AG08395 (cell line): Measurements from ENCODE around the gene CCDC9.
"Not testable (repeated sequence)": the region's sequence is repeated elsewhere in the genome, so short reads cannot be mapped to it uniquely, and the experiment has no call there.

Source experiments
- DNase-seq: peaks from one replicate; pipeline ENCODE4 v3.0.0; 2012; ENCODE audit warnings: mixed read lengths, low spot score

Gene CCDC9

GRCh38 chr19:47232422-47233211, 23.7 kb upstream of the CCDC9 start:
- peak; percentile 72 for DNase-seq

- no peak for DNase-seq
Observed at GRCh38 chr19:47236072-47236675, 20.2 kb upstream of the CCDC9 start.

DNA sequence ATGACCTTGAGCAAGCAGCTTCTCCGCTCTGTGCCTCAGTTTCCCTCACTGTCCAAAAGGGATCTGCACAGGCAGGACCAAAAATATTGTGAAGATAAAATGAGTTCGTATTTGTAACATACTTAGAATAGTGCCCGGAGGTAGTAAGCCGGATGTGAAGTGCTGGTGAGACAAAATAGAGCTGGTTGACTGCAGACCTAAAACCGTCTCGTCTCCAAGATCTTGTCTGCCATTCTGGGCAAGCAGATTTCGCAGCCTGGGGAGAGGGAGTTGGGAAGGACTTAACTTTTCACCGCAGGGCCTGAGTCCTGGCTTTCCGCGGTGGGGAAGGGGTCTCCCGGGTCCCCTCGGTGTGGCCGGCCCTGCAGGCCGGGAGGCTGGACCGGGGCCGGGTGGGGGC, 17.2 kb upstream of the CCDC9 start:
- no peak for DNase-seq

GRCh38 chr19:47239610-47240296, 16.6 kb upstream of the CCDC9 start:
- peak; percentile 52 for DNase-seq

- no peak for DNase-seq
Observed at GRCh38 chr19:47240556-47240955, 15.8 kb upstream of the CCDC9 start.

DNA sequence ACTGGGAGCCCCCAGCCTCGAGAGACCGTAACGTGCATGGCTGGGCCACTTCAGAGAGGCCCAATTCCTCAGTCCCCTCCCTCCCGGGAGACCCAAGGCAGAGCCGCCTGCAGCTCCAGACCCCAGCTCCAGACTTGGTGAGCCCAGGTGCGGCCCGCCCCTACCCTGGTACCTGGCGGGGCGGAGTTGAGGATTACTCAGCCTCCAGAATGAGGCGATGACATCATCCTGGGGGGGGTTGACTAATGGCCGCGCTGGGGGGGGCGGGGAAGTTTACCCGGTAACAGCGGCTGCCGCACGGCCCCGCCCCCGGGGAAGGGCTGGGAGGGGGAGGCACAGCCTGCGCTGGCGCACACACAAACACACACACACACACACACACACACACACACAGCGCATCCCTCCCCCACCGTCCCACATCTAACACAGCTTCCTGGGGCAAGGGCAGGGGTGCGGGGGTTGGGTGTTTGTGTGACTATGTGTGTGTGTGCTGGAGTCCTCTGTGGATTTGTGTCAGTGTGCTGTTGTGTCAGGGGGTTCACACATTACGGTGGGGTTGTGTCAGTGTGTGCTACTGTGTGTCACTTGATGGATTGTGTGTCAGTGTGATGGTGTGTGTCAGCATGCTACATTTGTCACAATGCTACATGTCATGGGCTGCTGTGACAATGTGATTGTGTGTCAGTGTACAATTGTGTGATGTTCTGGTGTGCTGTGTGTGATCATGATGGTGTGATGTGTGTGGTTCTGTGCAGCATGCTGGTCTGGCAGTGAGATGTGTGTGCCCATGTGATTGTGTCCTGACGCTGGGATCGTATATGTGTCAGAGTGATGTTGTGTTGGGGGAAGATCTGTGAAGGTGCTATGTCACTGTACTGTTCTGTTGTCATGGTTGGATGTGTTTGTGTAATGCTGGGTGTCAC, 15.1 kb upstream of the CCDC9 start:
- DNase-seq = peak; percentile 79

GRCh38 chr19:47241919-47242577, 14.3 kb upstream of the CCDC9 start:
- DNase-seq = no peak

DNA sequence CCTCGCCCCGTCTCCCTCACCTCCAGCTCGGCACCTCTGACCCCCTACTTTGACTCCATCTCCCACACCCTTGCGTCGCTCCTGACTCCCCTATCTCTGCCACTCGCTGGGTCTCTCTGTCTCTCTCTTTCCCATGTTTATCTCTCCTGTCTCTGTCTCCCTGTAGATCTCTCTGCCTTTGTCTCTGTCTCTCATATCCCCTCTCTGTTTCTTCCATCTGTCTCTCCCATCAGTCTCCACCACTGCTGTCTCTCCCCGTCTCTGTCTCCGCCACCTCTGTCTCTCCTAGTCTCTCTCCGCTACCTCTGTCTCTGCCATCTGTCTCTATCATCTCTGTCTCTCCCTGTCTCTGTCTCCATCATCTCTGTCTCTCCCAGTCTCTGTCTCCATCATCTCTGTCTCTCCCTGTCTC, 13.0 kb upstream of the CCDC9 start:
- DNase-seq = no peak

DNA sequence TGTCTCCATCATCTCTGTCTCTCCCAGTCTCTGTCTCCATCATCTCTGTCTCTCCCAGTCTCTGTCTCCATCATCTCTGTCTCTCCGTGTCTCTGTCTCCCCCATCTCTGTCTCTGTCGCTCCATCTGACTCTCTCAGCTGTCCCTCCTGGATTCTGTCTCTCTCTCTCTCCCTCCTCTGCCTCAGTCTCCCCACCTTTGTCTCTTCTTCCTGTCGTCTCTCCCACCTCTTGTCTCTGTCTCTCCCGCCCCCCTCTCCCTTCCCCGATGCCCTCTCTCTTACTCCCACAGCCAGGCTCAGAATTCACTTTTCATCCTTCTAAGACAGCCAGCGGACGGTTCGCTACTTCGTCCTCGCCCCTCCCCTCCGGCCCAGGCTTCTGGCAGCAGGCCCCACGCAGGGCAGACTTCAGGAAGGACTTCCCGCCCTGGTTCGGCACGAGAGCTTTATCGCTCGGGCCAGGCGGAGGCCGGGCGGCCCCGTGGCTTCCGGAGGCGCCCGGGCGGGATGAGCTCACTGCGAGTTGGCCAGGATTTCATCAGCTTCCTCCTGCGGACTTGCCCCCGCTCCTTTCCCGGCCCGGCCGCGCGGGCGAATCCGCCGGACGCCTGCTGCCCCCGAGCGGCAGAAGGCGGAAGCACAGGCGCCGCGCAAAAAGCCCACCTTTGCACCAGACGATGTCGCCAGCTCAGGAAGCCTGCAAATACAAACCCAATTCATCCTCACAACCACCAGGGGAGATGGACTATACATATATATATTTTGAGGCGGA, 12.4 kb upstream of the CCDC9 start:
- DNase-seq = peak; percentile 93

DNA sequence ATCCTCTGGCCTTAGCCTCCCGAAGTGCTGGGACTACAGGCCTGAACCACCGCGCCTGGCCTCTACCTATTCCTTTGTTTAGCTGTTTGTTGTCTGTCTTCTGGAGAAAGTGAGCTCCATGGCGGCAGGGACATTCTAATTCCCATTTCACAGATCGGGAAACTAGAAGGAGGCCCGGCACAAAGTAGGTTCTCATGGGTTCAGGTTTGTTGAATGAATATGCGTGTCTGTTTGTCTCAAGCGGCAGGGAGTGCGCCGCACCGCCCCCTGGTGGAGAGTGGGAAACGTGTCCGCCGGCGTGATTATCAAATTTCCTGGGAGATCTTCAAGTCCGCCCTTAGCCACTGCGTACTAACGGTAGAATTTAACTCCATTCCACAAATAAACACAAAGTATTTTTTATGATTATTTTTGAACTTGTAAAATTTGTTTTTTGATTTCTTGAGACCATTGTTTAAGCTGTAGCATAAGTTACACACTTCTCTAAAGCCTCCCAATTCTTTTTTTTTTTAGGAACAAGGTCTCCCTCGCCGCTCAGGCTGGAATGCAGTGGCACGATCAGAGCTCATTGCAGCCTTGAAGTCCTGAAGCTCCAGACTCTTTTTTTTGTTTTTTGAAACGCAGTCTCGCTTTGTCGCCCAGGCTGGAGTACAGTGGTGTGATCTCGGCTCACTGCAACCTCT, 8.9 kb upstream of the CCDC9 start:
- peak; percentile 62 for DNase-seq

GRCh38 chr19:47253016-47253415, 3.3 kb upstream of the CCDC9 start:
- DNase-seq = not testable (repeated sequence)

- no peak for DNase-seq
Observed at GRCh38 chr19:47253467-47253881, 2.9 kb upstream of the CCDC9 start.

DNA sequence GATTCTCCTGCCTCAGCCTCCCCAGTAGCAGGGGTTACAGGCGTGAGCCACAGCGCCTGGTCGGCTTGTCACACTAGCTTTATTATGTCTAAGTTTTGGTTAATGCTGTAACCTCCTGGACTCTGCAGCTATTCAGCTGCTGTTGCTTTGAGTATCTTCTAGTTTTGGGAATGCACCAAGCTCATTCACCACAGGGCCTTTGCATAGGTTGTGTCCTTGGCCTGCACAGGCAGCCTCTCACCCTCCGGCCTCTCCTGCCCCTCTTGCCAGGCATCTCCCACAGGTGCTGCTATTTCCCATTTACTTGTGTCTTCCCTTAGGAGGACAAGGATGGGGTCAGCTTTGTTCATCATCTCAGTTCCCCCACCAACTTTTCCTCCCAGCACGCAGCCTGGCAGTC, 2.4 kb upstream of the CCDC9 start:
- no peak for DNase-seq

DNA sequence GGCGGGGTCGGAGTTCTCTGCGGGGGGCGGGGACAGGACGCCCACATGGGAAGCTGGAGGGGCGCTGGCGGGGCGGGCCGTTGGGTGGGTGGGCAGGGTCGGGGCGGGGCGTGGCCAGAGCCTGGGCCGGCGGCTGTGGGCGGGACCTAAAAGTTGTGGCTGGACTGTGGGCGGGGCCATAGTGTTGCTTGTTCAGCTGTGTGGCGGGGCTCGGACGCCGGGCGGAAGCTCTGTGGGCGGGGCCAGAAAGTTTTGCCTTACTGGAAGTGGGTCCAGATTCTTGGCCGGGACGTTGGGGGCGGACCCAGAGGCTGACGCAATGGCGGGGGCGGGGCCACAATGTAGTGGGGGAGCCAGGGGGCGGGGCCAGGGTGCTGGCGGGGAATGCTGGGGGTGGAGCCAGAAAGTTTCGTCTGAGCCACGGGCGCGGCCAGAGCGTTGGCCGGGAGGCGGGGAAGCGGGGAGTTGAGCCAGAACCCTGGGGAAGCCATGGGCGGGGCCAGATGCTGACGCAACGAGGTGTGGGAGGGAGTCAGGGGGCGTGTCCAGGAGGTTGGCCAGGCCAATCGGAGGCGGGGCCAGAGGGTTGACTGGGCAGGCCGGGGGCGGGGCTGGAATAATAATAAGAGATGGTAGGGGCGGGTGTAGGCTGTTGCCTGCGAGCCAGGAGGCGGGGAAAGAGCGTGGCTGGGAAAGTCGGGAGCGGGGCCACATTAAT, 527 bp downstream of the CCDC9 start:
- peak; percentile 99 for DNase-seq

DNA sequence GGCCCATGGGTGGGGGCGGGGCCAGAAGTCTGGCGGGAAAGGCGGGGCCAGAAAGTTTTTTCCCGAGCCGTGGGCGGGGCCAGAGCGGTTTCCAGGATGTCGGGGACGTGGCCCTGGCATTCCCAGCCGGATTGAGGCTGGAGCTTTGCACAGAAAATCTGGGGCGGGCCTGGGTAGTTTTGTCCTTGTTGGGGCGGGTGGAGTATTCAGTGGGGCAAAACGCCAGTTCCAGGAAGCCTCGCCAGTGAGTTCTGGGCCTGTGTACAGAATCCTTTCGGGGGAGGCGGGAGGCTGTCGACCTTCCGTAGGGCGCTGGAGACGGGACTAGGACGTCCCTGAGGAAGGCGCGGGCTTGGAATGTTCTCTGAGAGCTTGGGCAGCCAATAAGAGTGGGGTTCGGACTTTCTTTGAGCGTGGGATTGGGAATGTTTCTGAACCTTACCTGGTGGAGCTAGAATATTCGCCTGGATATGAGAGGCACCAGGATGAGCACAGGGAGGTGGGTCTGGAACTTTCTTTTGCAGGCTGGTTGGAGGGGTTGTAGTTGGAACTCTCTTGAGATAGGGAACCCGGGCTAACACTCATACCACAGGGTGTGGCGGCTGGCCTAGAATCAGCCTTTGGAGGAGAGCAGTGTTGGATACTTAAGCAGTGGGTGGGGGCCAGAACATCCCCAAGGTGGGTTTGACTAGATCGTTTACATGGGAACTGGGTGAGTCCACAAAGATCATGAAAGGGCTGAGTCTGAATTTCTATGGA, 1.3 kb downstream of the CCDC9 start:
- DNase-seq = no peak

GRCh38 chr19:47258434-47258833, 2.1 kb downstream of the CCDC9 start:
- DNase-seq = no peak

DNA sequence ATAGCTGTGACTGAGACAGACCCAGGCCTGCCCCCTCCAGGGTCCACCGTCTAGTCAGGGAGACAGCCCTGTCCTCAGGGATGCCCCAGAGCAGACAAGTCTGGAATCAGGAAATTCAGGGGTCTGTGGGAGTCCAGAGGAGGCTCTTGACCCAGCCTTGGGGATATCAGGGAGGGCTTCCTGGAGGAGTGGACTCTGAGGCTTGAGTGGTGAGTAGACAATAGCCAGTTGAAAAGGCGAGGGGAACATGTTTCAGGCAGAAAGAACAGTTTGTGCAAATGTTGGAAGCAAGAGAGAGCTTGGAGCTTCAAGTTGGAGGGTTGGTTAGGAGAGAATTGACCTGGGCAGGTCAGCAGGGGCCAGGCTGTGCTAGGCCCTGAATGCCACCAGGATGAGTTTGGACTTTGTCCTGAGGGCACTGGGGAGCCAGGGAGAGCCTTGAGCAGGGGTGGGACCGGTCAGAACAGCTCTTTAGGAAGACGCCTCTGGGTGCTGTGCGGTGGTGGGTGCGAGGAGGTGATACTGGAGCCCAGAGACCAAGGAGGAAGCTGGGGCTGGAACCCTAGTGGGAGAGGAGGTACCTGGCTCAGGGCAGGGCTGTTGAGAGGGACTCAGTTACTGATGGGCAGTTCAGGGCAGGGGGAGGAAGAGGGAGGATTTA, 2.7 kb downstream of the CCDC9 start:
- no peak for DNase-seq

- no peak for DNase-seq
Observed at GRCh38 chr19:47260476-47260875, 4.2 kb downstream of the CCDC9 start.
